Kidney (tissue), 14 donors: ENCODE results near the gene PTPRH. TPM values are rescaled to one million over a fixed set of nuclear protein-coding genes. Genes with fewer than 3 reads are reported as not detected.
A peak's percentile ranks its signal among the peaks of the same experiment; 100 is the strongest.

ENCODE experiments used
- DNase-seq, 5 donors: peaks; one replicate each; pipeline ENCODE4 v3.0.0-alpha.2; 2013 to 2020
- FAIRE-seq: peaks from 2 replicates; lab custom pipeline; 2012; peaks lifted over from hg19 to GRCh38; lab: Jason Lieb, UNC
- H3K27ac ChIP-seq, 2 donors: one replicate each; pipeline ENCODE4 v1.7.0; 2013; ENCODE audit warnings: low read depth in 2 of 2, low read length in 2 of 2, inconsistent platforms in 1 of 2
- H3K27me3 ChIP-seq: one replicate; pipeline ENCODE4 v1.7.1; 2013; ENCODE audit warnings: low read length, inconsistent platforms; ENCODE audit not compliant: control insufficient read depth, insufficient read depth
- H3K36me3 ChIP-seq, 3 donors: one replicate each; pipeline versions ENCODE4 v1.7.0 to v1.7.1; 2013; ENCODE audit warnings: low read length in 3 of 3, control low read depth in 1 of 3, inconsistent platforms in 1 of 3; ENCODE audit not compliant: insufficient read depth in 3 of 3, control insufficient read depth in 2 of 3
- H3K4me1 ChIP-seq, 3 donors: one replicate each; pipeline versions ENCODE4 v1.7.0 to v1.7.1; 2013; ENCODE audit warnings: low read length in 3 of 3, inconsistent platforms in 1 of 3, low read depth in 1 of 3; ENCODE audit not compliant: control insufficient read depth in 2 of 3, insufficient read depth in 2 of 3
- H3K4me3 ChIP-seq, 3 donors: one replicate each; pipeline versions ENCODE4 v1.7.0 to v1.8.1; 2013; ENCODE audit warnings: low read length in 3 of 3, control low read depth in 1 of 3, inconsistent platforms in 1 of 3
- H3K9ac ChIP-seq, 3 donors: one replicate each; pipeline versions ENCODE4 v1.7.0 to v1.7.1; 2013; ENCODE audit warnings: low read length in 3 of 3, control low read depth in 1 of 3, inconsistent platforms in 1 of 3
- H3K9me3 ChIP-seq, 3 donors: one replicate each; pipeline versions ENCODE4 v1.7.0 to v1.7.1; 2013; ENCODE audit warnings: low read length in 3 of 3, control low read depth in 1 of 3, inconsistent platforms in 1 of 3; ENCODE audit not compliant: control insufficient read depth in 2 of 3, insufficient read depth in 1 of 3
- intact Hi-C: fragments of 100-400 bp; cut with DNase I; formaldehyde crosslinking; loops from one replicate; pipeline ENCODE4 v1.11.1; 2022
- polyA plus RNA-seq: library from polyadenylated mRNA; stranded (reverse); fragments of 350-450 nt; fragmentation: Illumina TruSeq; extraction: RNeasy Lipid Tissue Mini Kit (QIAGEN cat#74804); gene quantifications from one replicate; pipeline ENCODE4 v1.2.3, GENCODE V29; 2014; ENCODE audit warnings: low read depth, low replicate concordance; ENCODE audit not compliant: insufficient read depth
- total RNA-seq: library from RNA; stranded (reverse); fragmentation: NEBNext Ultra II Directional; extraction: Animal tissue kit (Norgen Biotek cat#: 25700); gene quantifications from one replicate; pipeline ENCODE4 v1.2.1, GENCODE V29; 2021
- TF ChIP-seq, protein P1 (sequence below): IDR thresholded peaks from 3 replicates; pipeline ENCODE4 v1.5.1; 2012; ENCODE audit warnings: mild to moderate bottlenecking, moderate library complexity, borderline replicate concordance; ENCODE audit not compliant: insufficient read depth; ENCODE audit errors: extremely low read depth
- donor health status: control.
- donor health status: control.
- donor health status: control.
- donor health status: control.
- donor health status: control.
- donor health status: DM: yes; HTN: yes; CAD: no.
- donor health status: Normal renal cell carcinoma (clear cell type).

The PTPRH gene
- total and polyA plus RNA-seq, 2 donors from 2014 or later = 2.8 TPM; not detected in 1

DNA sequence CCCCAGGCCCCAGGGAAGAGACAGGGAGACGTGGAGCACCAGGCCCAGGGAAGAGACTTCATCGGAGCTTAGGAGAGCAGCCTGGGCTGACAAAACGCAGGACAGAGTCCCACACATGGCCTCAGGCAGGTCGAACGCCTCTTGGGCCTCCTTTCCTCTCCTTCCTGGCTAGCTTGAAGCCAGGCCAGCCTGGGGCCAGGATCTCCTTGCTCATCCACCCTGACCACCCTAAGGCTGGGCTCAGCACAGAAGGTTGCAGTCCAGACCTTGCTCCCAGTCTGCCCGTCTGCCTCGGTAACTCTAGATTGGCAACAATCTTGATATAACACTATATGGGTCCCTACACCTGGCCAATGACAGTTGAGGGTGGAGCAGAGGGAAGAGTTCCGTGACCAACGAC lies 39.4 kb upstream of the PTPRH start:
- Histone ChIP-seq H3K4me1 (peaks cover 0 to 4% (median 0%) of the 10 kb centered on the region in 3 donors), H3K9me3 (no peaks in the 10 kb centered on the region), H3K36me3 (peaks cover 0 to 18% (median 18%) of the 10 kb centered on the region in 3 donors), H3K9ac (no peak overlapping the region), H3K4me3 (no peak overlapping the region), H3K27ac (no peak overlapping the region), H3K27me3 (no peaks in the 10 kb centered on the region)
- FAIRE-seq = no peak
- TF ChIP-seq, protein P1, sequence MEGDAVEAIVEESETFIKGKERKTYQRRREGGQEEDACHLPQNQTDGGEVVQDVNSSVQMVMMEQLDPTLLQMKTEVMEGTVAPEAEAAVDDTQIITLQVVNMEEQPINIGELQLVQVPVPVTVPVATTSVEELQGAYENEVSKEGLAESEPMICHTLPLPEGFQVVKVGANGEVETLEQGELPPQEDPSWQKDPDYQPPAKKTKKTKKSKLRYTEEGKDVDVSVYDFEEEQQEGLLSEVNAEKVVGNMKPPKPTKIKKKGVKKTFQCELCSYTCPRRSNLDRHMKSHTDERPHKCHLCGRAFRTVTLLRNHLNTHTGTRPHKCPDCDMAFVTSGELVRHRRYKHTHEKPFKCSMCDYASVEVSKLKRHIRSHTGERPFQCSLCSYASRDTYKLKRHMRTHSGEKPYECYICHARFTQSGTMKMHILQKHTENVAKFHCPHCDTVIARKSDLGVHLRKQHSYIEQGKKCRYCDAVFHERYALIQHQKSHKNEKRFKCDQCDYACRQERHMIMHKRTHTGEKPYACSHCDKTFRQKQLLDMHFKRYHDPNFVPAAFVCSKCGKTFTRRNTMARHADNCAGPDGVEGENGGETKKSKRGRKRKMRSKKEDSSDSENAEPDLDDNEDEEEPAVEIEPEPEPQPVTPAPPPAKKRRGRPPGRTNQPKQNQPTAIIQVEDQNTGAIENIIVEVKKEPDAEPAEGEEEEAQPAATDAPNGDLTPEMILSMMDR = no peak
- no peak for DNase-seq
- intact Hi-C loops = no loop called here

DNA sequence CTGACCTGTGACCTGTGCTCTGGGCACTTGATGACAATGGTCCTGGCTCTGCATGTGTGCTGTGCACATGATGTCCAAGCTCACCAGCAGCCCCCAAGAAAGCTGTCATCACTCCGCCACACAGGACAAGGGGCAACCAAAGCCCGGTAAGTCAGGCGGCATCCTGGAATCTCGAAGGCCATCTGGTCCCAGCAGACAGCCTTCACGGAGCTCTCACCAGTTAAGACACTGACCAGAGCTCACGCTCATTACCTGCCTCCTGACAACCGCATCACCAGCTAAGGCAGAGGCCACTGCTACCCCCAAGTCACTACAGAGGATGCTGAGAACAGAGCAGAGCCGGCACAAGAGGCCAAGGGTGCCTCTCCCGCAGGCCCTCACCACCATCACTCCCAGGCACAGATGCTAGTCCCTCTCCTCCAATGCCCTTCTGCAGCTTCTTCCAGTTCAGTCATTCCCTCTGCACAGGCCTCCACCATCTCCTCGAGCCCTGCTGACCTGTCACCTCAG lies 38.9 kb upstream of the PTPRH start:
- no peak overlapping the region for H3K27ac ChIP-seq
- intact Hi-C loops = no loop called here

GRCh38 chr19:55247621-55248099 lies 38.4 kb upstream of the PTPRH start:
- H3K36me3 ChIP-seq = peaks cover 0 to 24% (median 20%) of the 10 kb centered on the region in 3 donors
- intact Hi-C loops = no loop called here

More for the DNA sequence above, 38.9 kb upstream of the PTPRH start:
- no peak overlapping the region for H3K9ac ChIP-seq
- FAIRE-seq (no peak), DNase-seq (no peak)
- no peak overlapping the region for H3K4me3 ChIP-seq
- no peaks in the 10 kb centered on the region for H3K9me3 ChIP-seq
- TF ChIP-seq, protein P1 = no peak
- no peaks in the 10 kb centered on the region for H3K27me3 ChIP-seq
- H3K4me1 ChIP-seq = peaks cover 0 to 4% (median 0%) of the 10 kb centered on the region in 3 donors
- H3K36me3 ChIP-seq = peaks cover 0 to 23% (median 20%) of the 10 kb centered on the region in 3 donors

More at GRCh38 chr19:55247621-55248099, 38.4 kb upstream of the PTPRH start:
- DNase-seq (peak in 4 of 5 donors; percentile 33 to 77 (median 46)), FAIRE-seq (no peak)
- no peak overlapping the region for H3K4me3 ChIP-seq
- H3K4me1 ChIP-seq = peaks cover 0 to 4% (median 0%) of the 10 kb centered on the region in 3 donors
- no peaks in the 10 kb centered on the region for H3K27me3 ChIP-seq
- no peaks in the 10 kb centered on the region for H3K9me3 ChIP-seq
- H3K27ac ChIP-seq = no peak overlapping the region
- H3K9ac ChIP-seq = no peak overlapping the region
- TF ChIP-seq, protein P1 = no peak
